AG09319 (cell line): ENCODE results near the gene TTLL10.

Experiments used
- DNase-seq: peaks from one replicate; pipeline ENCODE4 v3.0.0-alpha.2; 2010; ENCODE audit warnings: low read depth; ENCODE audit errors: extremely low read depth
- CTCF ChIP-seq: IDR thresholded peaks from 2 replicates; pipeline ENCODE4 v1.5.1; 2011; ENCODE audit warnings: low read depth, mild to moderate bottlenecking, inconsistent platforms, low read length, moderate library complexity

The TTLL10 gene

GRCh38 chr1:1156140-1157032, 17.3 kb upstream of the TTLL10 start:
- no peak for DNase-seq

GRCh38 chr1:1157033-1157365, 16.7 kb upstream of the TTLL10 start:
- no peak for TF ChIP-seq CTCF

More at GRCh38 chr1:1156140-1157032, 17.3 kb upstream of the TTLL10 start:
- TF ChIP-seq CTCF = no peak

GRCh38 chr1:1157426-1157913, 16.2 kb upstream of the TTLL10 start:
- peak; percentile 60 for DNase-seq
- TF ChIP-seq CTCF = no peak

More at GRCh38 chr1:1157033-1157365, 16.7 kb upstream of the TTLL10 start:
- DNase-seq = no peak

GRCh38 chr1:1157914-1158710, 15.6 kb upstream of the TTLL10 start:
- DNase-seq = no peak
- no peak for TF ChIP-seq CTCF

GRCh38 chr1:1160281-1160930, 13.3 kb upstream of the TTLL10 start:
- TF ChIP-seq CTCF = no peak
- no peak for DNase-seq

- TF ChIP-seq CTCF = no peak
- no peak for DNase-seq
Measured at GRCh38 chr1:1161078-1161682, 12.5 kb upstream of the TTLL10 start.
